Activated naive CD4-positive, alpha-beta T cell treated with Interleukin-2 at 50 U/mL for 16 hours (primary cell): ENCODE measurements around the gene NAE1.
"Not testable (repeated sequence)": the region's sequence is repeated elsewhere in the genome, so short reads cannot be mapped to it uniquely, and the experiment has no call there.

Source experiments
- DNase-seq: peaks from one replicate; pipeline ENCODE4 v3.0.0-alpha.2; 2020

NAE1 gene

DNA sequence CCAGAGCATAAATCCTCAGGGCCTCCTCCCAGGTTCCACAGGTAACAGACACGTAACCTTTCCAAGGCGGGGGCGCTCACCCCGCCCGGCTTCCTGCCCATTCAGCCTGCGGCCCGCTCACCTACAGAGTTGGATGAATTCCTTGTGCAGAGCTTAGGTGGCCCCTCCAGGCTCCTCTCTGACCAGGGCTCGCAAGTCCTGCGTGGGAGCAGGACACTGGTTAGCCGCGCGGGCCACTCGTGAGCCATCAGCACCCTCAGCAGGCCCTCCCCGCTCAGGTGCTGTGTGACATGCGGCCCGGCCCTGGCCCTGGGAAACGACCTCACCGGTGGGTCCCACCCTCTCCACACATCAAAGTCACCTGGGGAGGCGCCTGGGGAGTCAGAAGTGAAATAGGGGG lies 29.9 kb downstream of the NAE1 start:
- no peak for DNase-seq

DNA sequence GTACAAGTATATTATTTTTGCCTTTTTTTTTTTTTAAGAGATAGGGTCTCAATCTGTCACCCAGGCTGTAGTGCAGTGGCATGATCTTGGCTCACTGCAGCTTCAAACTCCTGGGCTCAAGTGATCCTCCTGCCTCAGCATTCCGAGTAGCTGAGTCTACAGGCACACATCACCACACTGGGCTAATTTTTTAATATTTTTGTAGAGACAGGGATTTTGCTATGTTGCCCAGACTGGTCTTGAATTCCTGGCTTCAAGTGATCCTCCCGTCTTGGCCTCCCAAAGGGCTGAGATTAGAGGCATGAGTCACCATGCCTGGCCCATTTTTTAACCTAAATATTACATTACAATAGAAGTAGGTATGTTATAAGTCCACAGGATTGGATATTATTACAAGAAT lies 32.6 kb downstream of the NAE1 start:
- no peak for DNase-seq

DNA sequence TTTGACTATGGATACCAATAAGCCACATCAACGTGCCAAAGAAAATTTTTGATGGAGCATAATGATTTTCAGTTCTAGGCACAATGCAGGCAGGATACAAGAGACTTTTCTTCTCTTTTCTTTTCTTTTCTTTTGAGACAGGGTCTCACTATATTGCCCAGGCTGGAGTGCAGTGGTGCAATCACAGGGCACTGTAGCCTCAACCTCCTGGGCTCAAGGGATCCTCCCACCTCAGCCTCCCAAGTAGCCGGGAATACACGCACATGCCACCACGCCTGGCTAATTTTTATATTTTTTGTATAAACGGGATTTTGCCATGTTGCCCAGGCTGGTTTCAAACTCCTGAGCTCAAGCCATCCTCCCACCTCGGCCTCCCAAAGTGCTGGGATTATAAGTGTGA lies 36.8 kb downstream of the NAE1 start:
- not testable (repeated sequence) for DNase-seq

DNA sequence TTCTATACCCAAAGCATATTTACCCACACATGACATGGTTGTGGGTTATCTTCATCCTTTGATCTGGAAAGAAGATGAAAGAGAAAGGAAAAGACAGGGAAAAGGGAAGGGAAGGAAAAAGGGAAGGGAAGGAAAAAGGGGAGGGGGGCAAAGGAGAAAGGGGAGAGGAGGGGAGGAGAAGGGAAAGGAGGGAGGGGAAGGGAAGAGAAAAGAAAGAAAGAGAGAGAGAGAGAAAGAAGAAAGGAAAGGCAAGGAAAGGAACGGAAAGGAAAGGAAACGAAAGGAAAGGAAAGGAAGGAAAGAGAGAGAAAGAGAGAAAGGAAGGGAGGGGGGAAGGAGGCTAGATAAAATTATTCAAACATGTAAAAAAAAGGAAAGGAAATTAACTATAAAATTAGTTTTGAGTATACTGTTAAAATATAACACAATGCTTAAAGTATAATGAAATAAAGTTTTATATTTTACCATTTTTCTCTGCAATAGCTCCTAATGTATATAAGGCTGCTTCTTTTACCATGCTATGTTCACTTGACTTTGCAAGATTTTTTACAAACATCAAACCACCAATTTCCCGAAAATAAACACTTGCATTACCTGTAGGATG lies 40.5 kb downstream of the NAE1 start:
- no peak for DNase-seq

DNA sequence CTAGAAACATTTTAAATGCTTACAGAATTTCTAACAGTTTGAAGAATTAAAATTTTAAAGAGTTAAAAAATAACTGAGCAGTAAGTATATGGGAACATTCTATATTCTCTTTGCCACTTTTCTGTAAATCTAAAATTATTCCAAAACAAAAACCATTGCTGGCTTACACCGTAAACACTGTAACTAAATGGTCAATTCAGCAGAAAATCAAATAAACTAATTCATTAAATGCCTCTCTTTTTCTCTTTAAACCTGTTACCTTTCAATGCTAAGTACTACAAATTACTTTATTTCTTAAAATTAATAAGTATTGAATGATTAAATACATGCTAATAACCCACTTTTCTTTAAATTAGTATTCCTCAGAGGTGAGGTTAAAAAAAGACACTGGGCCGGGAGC lies 43.3 kb downstream of the NAE1 start:
- no peak for DNase-seq

DNA sequence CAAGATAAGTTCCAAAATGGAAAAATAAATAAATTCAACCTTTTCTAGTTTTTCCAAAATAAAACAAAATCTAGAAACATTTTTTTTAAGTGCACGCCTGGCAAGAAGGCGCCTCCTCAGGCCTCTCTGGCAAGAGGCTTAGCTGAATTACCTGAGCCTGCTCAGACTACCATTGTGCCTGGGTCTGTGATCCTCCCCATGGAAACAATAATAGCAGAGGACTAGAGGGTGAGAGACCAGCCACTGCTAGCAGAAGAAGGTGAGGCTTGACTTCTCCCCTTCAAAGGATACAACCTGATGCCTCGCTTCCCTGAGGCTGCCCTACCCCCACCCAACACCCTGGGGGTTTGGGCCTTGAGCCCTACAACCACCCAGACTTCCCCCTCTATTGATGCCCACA lies 44.2 kb downstream of the NAE1 start:
- DNase-seq: no peak

DNA sequence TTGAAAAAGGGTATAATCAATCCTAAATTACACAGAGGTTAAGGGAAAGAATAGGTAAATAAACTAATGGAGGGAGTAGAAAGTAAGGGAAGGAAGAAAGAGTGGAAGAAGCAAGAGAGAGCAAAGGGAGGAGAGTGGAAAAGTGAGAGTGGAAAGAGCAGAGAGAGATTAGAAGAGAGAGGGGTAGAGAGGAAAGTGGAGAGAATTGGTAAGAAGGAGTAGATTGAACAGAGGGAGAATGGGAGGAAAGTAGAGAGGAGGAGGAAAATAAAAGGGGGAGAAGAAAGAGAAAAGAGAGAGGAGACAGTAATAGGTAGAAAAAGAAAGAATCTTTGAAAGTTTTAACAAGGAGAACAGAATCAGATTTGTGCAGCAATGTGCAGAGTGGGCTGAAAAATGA lies 54.3 kb downstream of the NAE1 start:
- DNase-seq: no peak

DNA sequence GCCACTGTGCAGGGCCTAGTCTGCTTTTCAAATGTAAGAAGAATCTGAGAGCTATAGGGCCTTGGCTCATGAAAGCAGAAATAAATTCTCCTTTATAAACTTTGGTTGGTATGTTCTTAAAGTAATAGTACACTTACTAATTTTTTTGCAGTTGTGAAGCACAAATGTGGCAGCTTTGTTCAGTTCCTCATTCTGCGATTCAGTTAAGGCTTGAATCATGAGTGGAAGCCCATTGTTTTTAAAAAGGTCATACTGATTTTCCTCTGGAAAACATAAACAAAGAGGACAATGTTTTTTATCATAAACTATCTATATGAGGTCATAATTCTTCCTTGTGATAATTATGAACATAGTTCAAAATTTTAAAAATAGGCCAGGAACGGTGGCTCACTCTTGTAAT lies 55.8 kb downstream of the NAE1 start:
- DNase-seq: no peak

DNA sequence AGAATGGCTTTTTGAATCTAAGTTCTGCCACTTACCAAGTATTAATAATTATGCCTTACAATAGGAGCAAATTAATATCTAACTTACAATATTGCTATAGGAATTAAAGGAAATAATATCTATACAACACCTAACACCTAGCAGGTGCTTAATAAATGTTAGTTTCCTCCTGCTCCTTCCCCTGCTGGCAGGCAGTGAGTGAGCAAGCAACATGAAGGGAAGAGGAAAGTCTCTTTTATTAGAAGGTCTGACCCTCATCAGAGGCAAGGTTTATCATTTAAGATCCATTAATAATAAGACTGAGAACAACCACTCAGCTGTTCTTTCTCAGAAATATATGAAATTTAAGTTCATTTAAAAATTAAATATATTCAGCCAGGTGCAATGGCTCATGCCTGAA lies 72.7 kb downstream of the NAE1 start:
- DNase-seq: no peak

DNA sequence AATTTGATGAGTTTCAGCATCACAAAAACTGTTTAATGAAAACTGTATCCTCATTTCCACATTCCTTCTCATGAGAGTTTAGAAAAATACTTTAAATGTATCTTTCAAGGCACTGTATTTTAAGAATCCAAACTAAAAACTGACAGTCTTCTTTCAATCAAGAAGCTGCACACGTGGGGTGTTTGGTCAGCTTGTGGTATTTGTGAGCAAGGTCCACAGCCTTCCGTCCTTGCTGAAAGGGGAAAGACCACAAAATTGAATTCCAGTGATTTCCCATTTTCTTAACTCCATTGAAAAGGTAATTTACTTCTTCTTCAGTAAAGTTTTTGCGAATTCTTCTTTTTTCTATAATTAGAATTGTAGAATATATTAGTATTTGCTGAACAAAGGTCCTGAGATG lies 76.0 kb downstream of the NAE1 start:
- DNase-seq: no peak

DNA sequence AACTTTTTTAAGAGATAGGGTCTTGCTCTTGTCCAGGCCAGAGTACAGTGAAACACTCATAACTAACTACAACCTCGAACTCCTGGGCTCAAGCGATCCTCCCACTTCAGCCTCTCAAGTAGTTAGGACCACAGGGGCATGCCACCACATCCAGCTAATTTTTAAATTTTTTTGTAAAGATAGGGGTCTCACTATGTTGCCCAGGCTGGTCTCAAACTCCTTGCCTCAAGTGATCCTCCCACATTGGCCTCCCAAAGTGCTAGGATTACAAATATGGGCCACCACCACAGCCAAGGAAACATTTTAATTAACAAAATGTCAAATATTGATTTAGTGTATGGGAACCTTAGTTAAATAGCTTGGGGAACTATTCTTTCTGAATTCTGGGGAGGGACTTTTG lies 76.6 kb downstream of the NAE1 start:
- DNase-seq: no peak

DNA sequence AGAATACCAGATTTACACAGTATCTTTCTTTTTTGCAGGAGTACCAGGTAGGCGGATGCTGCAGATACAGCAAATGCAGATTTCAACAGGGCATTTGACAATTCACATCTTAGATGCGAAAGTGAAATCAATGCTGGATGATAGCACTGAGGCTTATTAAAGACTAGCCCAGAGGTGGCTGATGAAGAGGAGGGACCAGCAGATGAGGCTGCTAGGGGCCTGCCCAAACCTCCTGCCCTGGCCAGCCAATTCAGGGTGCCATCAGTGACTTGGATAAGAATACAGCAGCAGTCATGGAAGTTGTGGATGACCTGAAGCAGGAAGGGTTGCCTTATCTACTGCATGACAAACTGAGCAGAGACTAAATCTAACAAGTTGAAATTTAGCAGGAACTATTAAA lies 77.8 kb downstream of the NAE1 start:
- DNase-seq: no peak
